DMS153 (cell line): ENCODE measurements around the gene AFAP1.

ENCODE experiments used
- DNase-seq: peaks from one replicate; lab custom pipeline; 2025; lab: John Stamatoyannopoulos, UW

AFAP1 gene

DNA sequence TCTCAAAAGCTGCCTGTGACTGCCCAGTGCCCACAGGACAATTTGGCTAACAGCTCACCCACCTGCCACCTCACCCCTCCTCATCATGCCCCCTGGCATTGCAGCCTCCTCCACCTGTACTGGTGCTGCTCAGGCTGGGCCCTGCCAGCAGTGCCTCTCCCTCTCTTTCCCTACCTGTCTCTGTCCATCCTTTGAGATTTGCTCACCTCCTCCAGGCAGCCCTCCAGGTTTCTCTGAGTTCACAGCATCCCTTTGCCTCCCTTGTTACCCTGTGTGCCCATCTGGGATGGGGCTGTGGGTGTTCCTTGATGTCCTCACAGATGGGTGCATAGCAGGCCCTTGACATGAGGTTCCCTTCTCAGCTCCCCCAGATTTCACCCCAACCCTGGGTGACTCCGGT lies 224.9 kb downstream of the AFAP1 start:
- no peak for DNase-seq

DNA sequence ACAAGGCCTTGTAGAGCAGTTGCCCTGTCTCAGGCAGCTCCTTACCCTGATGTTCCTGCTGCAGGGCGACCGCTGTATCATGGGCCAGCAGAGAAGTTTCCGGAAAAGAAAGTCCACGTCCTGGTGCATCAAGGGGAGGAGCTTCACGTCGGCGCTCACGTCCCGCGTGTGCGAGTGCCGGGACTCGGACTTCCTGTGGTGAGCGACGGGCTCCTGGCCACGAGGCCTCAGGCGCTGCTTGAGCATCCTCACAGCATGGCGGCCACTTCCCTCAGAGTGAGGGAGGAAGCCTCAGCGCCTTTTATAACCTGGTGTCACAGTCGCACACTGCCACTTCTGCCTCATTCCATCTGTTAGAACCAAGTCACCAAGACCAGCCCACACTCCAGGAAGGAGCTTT lies 225.5 kb downstream of the AFAP1 start:
- no peak for DNase-seq

DNA sequence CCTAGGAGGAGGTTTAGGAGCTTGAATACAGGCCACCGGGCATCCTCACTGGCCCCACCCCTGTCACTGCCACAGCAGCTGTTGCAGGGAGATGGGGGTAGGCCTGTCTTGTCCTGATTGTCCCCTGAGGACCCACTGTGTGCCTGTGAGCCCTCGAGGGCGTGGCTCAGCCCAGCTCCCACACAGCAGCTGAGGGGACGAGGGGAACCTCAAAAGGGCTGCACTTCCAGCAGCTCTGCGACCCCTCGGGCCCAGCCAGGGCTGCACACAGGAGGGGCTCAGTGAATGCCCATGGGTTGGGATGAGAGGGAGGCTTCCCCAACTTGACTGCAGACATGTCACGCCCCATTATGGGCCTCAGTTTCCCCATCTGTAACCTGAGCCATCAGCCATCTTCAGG lies 225.9 kb downstream of the AFAP1 start:
- no peak for DNase-seq

DNA sequence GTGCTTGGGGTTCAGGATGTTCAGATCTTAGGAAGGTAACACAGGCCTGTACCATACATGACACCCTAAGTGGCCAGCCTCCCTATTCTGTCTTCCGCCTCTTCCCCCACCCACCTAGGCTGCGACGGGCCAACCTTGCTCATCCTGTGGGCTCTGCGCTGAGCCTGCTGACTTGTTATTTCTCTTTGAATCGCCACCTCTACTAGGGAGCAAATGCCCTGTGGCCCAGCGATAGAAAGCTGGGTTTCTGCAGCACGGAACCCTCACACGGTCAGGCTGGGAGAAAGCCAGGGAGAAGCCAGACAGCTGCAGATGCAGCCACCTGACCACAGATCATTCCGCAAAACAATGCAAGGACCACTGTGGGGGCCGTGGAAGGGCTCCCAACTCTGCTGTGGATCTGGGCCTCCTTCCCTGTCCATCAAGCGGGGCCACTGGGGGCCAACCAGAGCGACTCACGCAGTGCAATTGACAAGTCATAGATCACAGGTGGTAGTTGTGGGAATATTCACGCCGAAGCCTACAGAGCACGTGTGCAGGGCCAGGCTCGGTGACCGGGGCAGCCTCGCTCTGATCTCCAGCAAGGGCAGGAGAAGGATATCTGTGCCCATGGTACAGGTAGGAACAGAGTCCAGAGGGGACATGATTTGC lies 227.5 kb downstream of the AFAP1 start:
- DNase-seq = no peak

DNA sequence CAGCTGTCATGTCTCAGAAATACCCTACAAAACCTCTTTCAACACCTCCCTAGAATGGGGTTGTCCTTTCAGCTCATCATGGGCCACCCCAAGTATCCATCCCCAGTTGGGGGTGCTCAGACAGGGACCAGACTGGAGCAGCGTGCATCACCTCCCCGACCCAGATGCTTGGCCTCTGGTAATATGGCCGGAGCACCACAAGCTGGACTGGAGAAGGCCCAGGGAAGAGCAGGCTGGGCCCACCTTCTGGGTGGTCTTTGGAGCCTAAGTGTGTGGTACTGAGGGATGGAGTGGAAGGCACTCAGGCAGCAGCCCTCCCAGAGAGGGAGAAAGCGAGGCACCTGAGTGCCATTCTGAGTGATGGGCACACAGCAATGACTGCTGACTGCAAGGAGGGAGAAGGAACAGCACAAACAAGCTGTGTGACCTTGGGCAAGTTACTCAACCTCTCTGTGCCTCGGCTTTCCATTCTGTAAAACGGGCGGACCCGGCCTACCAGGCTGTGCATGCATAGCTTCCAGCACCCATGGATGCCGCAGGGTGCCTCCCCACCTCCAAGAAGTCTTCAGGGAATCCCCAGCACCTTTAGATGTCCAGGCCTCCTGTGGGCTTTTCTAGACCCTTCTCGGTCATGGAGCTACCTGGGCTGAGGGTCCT lies 228.2 kb downstream of the AFAP1 start:
- no peak for DNase-seq

DNA sequence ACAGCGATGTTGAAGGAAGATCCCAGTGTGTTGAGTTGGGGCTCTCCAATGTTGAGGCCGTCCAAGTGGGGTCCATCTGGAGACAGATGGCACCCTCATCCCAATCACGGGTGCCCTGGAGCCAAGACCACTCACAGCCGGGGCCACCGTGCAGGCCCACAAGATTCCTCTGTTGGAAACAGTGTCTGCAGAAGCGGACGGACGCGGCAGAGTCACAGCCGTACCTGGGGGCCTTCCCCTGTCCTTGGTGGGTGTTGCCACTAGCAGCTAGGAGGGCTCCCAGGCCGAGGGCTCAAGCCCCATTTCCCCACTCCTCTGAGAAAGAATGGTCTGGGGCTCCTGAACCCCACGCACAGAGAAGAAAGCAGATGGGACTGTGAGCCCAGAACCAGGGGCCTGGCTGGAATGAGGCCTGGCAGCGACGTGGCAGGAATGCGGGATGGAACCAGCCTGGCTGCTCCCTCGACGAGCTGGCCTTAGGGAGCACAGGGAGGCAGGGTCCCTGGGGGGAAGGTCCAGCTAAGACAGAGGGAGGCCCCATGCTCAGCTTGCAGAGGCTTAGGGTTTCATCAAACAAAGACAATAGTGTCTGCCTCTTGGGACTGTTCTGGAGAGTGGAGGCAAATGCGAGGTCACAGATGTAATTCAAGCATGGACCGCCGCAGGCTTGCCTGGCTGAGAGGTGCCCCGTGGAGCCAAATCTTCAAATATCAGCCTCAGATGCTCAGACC lies 228.9 kb downstream of the AFAP1 start:
- DNase-seq = no peak

DNA sequence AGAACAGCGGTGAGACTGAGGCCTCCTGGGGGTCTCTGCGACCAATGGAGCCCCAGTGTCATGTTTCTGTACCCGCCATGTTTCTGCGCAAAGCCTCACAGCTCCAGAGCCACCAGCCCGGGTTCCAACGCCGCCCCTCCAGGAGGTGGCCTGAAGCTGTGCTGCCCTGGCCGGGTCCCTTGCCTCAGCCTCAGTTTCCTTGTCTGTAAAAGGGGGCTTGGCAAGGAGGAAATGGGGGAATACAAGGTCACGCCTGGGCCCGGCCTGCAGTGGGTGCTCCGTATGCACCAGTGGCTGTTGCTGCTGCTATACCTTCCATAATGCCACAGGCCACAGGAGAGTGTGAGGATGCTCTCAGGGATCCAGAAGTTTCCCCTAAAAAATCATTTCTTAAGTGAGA lies 229.5 kb downstream of the AFAP1 start:
- no peak for DNase-seq

DNA sequence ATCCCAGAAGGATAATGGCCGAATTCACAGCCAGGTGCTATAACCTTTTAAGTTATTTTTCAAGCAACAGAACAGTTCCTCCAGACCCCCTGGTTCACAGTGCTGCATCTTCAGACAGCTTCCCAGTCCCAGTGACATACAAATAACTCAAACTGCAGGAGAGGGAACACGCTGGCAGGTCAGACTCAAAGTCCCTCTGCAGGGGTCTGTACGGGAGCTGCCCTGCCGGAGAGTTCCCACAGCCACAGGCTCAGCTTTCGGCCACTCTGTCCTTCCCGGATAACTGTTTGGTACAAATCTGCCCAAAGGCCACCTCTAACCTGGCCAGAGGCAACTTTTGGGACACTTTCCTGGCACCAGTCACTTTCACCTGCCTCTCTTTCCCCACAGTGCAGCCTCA lies 230.2 kb downstream of the AFAP1 start:
- no peak for DNase-seq

DNA sequence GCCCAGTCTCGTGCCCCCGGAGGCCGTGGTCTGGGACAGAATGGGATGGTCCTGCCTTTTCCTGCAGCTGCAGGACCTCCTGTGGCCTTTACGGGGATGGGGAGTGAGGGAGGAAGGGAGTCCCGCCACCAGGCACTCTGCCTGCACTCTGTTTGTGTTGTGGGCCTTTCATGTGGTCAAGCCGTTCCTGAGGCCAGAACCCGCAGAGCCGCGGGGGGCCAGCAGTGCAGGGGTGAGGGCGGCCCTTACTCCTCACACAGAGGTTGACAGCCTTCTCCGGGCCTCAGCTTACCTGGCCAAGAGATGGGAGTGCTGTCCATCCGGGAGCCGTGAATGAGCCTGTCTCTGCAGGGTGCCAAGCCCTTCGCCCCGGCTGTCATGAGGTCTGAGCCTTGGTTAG lies 230.7 kb downstream of the AFAP1 start:
- DNase-seq = no peak
